CD4-positive, alpha-beta T cell treated with Interleukin-2 at 100 ng/mL for 4 hours (primary cell): Measurements from ENCODE around the gene UBE2H.
"Not testable (repeated sequence)": the region's sequence is repeated elsewhere in the genome, so short reads cannot be mapped to it uniquely, and the experiment has no call there.

Experiments used
- DNase-seq: peaks from one replicate; pipeline ENCODE4 v3.0.0-alpha.2; 2020; ENCODE audit warnings: low spot score

The UBE2H gene

GRCh38 chr7:129952653-129953560, at the start of gene UBE2H:
TSS of gene UBE2H (minus strand) at chr7:129952960. CDS start at chr7:129952555, 405 bp downstream.
- DNase-seq, result peak; percentile 93

- no peak for DNase-seq
These were observed 45.7 kb upstream of the UBE2H start for GRCh38 chr7:129998446-129998845.

- DNase-seq, result no peak
These were observed 44.5 kb upstream of the UBE2H start for GRCh38 chr7:129997285-129997684.

- no peak for DNase-seq
These were observed 40.5 kb upstream of the UBE2H start for GRCh38 chr7:129993275-129993674.

- no peak for DNase-seq
These were observed 37.8 kb upstream of the UBE2H start for GRCh38 chr7:129990403-129991192.

- peak; percentile 49 for DNase-seq
These were observed 36.7 kb upstream of the UBE2H start for GRCh38 chr7:129989466-129989865.

GRCh38 chr7:129986600-129986999, 33.8 kb upstream of the UBE2H start:
- DNase-seq, result no peak

GRCh38 chr7:129980667-129981066, 27.9 kb upstream of the UBE2H start:
- DNase-seq, result no peak

- DNase-seq, result no peak
These were observed 22.5 kb upstream of the UBE2H start for GRCh38 chr7:129975309-129975708.

- no peak for DNase-seq
These were observed 18.1 kb upstream of the UBE2H start for GRCh38 chr7:129970816-129971215.

GRCh38 chr7:129969881-129970446, 17.2 kb upstream of the UBE2H start:
- no peak for DNase-seq

- no peak for DNase-seq
These were observed 16.0 kb upstream of the UBE2H start for GRCh38 chr7:129968592-129969383.

- DNase-seq, result not testable (repeated sequence)
These were observed 7.4 kb upstream of the UBE2H start for GRCh38 chr7:129960204-129960475.

- DNase-seq, result no peak
These were observed 6.9 kb upstream of the UBE2H start for GRCh38 chr7:129959471-129960203.

GRCh38 chr7:129958643-129959470, 6.1 kb upstream of the UBE2H start:
- DNase-seq, result no peak

- no peak for DNase-seq
These were observed 3.3 kb upstream of the UBE2H start for GRCh38 chr7:129955993-129956543.

- peak; percentile 8 for DNase-seq
These were observed 591 bp downstream of the UBE2H start for GRCh38 chr7:129952086-129952652.

GRCh38 chr7:129951226-129952085, 1.3 kb downstream of the UBE2H start:
- DNase-seq, result no peak

- DNase-seq, result no peak
These were observed 1.9 kb downstream of the UBE2H start for GRCh38 chr7:129950933-129951225.
